GM18508 (cell line): ENCODE data around the gene RNF112.
"Not testable (repeated sequence)": the region's sequence is repeated elsewhere in the genome, so short reads cannot be mapped to it uniquely, and the experiment has no call there.

Source experiments
- ATAC-seq: cut with Tn5 transposase; IDR thresholded peaks from one replicate; pipeline ENCODE4 v1.9.1; 2021; ENCODE audit warnings: moderate number of reproducible peaks; ENCODE audit not compliant: insufficient read depth, unreplicated experiment

RNF112 gene

DNA sequence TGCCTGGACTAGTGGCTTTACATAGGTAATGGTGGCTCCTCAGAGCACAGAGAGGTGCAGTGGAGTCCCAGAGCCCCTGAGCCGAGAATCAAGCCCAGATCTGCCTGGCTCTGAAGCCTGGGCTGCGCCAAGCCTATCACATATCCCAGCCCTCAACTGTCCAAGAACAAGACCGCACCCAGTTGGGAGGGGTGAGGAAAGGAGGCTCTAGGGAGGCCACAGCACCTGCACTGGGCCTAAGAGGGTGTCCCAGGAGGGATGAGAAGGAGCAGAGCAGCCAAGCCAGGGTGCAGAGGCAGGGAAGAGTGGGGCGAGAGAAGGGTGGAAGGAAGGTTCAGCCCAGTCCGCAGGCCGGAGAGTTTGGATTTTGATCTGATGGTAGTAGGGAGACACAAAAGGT lies 941 bp upstream of the RNF112 start:
- no peak for ATAC-seq

DNA sequence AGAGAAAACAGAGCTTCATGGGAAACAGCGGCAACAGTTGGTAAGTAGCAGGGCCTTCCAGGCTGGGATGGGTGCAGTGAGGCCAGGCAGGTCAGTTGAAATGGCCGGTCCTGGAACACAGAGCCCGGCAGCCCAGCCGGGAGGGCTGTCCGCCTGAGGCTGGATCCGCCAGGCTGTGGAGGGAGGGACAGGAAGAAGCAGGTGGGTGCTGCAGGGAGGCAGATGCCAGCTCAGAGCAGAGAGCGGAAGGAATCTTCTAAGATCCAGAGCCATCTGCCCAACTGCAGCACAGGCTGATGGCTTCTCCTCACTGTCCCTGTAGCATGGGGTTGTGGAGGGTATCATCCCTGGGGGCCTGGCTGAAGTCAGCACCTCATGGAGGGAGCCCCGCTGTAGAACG lies 599 bp downstream of the RNF112 start:
- no peak for ATAC-seq

DNA sequence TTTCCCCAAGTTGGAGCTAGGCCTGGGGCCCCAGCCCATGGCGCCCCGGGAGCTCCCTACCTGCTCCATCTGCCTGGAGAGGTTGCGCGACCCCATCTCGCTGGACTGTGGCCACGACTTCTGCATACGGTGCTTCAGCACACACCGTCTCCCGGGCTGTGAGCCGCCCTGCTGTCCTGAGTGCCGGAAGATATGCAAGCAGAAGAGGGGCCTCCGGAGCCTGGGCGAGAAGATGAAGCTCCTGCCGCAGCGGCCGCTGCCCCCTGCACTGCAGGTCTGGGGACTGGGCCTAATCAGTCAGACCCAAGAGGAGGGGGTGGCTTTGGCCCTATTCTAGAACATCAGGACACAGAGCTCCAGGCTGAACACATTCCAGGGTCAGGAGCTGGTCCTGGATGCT lies 1.5 kb downstream of the RNF112 start:
- ATAC-seq, result no peak

- ATAC-seq, result no peak
Observed at GRCh38 chr17:19412984-19413383, 2.0 kb downstream of the RNF112 start.

GRCh38 chr17:19413761-19414160 lies 2.7 kb downstream of the RNF112 start:
- ATAC-seq, result no peak

- no peak for ATAC-seq
Observed at GRCh38 chr17:19414396-19415280, 3.6 kb downstream of the RNF112 start.

- no peak for ATAC-seq
Observed at GRCh38 chr17:19415311-19415710, 4.3 kb downstream of the RNF112 start.

GRCh38 chr17:19415806-19416775 lies 5.1 kb downstream of the RNF112 start:
- no peak for ATAC-seq

DNA sequence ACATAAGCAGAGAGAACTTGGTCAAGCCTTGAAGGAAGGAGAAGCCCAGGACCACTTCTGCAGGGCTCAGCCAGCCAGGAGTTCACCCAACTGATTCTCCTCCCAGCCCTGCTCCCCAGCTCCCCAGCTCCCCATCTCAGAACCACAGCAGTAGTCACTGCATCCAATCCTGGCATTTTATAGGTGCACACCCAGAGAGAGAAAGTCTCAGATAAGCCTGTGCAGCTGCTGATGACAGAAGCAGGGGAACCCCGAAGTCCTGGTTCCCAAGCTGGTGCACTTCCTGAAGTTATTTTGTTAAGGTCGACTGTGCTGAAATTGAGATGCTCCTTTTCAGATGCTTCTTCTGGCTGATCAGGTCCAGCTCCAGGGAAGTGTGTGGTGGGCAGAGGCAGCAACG lies 6.6 kb downstream of the RNF112 start:
- ATAC-seq, result no peak

DNA sequence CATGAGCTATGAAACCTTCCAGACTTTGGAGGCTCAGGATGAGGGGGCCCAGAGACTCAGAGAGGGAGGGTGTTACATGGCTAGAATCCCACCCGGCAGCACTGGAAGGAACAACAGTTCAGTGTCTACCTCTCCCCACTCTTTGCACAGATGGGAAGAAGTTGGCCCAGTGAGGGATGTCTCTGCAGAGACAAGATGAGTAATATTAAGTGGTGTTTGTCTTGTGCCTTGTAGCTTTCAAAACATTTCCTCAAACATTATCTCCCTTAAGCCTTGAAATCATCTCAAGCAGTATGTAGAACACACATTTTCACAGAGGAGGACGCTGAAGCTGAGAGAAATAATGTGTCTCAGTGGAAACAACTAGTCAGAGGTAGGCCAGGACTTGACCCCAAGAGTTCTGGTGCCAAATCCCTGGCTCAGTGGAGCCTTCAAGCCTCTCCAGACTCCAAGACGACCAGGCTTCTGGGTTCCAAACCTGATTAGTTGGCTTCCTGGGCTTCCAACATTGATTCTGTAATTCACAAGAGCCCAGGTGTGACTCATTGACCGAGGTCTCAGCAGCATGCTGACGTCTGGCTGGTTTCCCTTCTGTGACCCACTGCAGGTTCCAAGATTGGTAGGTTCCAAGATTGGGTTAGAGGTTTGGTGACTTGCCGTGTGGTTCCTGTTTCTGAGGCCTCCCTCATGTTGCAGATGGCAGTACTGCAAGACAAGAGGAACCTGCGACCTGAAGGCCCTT lies 7.4 kb downstream of the RNF112 start:
- ATAC-seq, result no peak

DNA sequence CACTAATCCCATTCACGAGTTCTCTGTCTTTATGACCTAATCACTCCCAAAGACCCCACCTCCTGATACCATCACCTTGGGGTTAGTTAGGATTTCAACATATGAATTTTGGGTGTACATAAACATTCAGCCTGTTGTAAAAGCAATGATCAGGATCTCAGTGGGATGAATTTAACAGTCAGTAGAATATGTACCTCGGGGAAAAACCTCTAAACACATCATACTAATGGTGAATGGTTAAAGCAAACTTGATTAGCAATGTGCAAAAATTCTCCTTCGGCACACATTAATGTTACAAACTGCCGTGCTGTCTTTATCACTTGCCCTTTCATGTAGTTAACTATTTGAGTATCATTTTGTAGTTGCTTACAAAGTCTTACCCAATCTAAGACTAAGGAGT lies 10.2 kb downstream of the RNF112 start:
- ATAC-seq, result no peak

DNA sequence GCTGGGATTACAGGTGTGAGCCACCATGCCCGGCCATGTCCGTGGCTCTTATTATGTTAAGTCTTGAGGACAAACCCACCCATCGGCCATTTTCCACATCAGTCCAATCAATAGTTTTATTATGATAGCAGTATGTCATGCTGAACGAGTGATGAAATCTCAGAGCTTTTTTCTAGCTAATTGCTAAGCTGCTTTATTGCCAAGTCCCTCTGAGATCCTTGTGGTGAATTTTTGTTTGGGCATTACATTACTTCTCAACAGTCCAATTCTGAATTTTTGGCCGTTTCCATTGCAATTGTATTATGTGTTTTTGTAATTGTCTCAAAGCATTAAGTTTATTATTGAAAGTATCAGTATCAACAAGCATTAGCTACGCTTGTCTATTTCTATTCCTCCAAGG lies 10.9 kb downstream of the RNF112 start:
- ATAC-seq, result no peak

DNA sequence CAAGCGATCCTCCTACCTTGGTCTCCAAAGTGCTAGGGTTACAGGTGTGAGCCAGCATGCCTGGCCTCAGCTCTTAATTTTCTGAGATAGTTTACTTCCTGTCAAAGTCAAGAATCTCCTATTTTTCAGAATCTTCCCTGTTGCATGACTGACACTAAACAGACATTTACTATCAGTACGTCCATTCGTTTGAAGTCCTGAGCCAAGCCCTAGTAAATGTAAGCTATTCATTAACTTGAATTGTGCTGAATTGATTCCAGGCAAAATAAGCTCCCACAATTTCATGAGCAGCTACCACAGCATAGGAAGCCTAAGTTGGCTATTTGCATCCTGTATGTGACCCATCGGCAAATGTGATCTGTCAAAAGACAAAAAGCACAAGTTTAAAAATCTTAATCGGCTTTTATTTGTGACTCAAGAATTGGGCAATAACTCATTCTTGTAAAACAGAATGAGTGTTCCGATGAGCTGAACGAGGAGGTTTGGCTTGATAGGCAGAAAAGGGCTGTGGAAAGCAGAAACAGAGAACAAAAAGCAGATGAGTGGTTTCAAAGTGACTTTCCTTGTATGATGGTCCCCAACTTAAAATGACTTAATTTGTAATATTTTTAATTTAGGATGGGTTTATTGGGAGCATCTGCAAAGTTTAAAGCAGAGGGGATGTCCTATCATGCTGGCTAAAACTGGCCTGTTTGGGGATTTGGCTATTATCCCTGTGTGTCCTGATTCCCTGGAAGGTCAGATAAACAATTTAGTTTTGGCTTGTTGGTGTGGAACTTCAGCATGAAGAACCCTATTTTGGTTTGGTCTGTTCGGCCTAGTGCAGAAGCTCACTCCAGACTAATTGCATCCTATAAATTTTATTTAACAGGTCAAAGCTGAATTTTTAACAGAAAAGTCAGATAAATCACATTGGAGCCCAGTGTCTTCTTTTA lies 14.2 kb downstream of the RNF112 start:
- no peak for ATAC-seq

DNA sequence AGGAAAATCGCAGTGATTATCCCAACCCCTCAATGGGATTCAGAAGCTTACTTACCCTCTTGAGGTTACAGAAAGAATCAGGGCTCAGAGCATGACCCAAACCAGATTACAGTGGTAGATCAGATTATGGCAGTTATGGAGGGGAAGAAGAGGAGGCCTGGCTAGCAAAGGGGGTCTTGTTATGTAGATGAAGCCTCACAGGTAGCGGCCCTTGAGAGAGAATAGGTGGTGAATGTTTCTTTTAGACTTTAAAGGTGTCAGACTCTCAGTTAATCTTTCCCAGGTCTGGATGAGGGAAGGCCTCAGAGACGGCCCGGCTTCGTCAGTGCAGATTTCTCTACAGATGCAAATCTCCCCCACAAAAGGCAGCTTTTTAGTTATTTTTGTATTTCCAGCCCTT lies 15.6 kb downstream of the RNF112 start:
- ATAC-seq, result no peak

- ATAC-seq, result no peak
Observed at GRCh38 chr17:19431691-19432090, 20.7 kb downstream of the RNF112 start.

- ATAC-seq, result no peak
Observed at GRCh38 chr17:19433255-19433654, 22.2 kb downstream of the RNF112 start.

DNA sequence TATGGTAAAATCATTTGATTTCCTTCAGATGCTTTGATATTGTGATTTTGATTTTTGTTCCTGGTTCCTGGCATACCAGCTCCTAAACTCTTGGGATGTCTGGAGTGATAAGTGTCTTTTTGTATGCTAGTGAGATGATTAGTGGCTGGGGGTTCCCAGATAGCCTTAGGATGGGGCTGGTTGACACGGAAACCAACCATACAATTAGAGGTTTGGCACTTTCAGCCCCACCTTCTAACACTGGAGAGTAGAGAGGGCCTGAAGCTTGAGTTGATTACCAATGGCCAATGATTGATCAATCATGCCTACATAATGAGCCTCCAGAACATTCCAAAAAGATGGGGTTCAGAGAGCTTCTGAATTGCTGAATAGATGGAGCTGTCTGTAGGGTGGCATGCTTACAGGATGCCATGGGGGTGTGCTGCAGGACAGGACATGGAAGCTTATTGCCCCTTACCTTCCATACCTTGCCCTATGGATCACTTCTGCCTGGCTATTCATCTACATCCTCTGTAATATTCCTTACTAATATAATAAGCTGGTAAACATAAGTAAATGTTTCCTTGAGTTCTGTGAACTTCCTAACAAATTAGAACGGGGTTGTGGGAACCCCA lies 22.8 kb downstream of the RNF112 start:
- no peak for ATAC-seq

DNA sequence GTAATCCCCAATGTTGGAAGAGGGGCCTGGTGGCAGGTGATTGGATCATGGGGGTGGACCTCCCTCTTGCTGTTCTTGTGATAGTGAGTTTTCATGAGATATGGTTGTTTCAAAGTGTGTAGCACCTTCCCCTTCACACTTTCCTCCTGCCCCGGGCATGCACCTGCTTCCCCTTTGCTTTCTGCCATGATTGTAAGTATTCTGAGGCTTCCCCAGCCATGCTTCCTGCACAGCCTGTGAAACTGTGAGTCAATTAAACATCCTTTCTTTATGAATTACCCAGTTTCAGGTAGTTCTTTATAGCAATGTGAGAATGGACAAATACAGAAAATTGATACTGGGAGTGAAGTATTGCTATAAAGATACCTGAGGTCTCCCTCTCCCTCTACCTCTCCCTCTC lies 29.4 kb downstream of the RNF112 start:
- no peak for ATAC-seq

GRCh38 chr17:19441288-19441687 lies 30.3 kb downstream of the RNF112 start:
- not testable (repeated sequence) for ATAC-seq
